ENCODE results near the gene SLX9.

Gene SLX9

GRCh38 chr21:44947930-44948331 is 8.1 kb downstream of the SLX9 start:
- DNase-seq (ENCODE audit: low read depth in 2 of 2) = no peak

- DNase-seq (ENCODE audit: low read depth in 2 of 2) = no peak
Observed at GRCh38 chr21:44948426-44949120, 8.7 kb downstream of the SLX9 start.

GRCh38 chr21:44949161-44949778 is 9.4 kb downstream of the SLX9 start:
- no peak for DNase-seq (ENCODE audit: low read depth in 2 of 2)

- peak; percentile 77 for DNase-seq (ENCODE audit: low read depth in 2 of 2)
Observed at GRCh38 chr21:44949779-44950198, 10.0 kb downstream of the SLX9 start.

- no peak for DNase-seq (ENCODE audit: low read depth in 2 of 2)
Observed at GRCh38 chr21:44950351-44950750, 10.5 kb downstream of the SLX9 start.

DNA sequence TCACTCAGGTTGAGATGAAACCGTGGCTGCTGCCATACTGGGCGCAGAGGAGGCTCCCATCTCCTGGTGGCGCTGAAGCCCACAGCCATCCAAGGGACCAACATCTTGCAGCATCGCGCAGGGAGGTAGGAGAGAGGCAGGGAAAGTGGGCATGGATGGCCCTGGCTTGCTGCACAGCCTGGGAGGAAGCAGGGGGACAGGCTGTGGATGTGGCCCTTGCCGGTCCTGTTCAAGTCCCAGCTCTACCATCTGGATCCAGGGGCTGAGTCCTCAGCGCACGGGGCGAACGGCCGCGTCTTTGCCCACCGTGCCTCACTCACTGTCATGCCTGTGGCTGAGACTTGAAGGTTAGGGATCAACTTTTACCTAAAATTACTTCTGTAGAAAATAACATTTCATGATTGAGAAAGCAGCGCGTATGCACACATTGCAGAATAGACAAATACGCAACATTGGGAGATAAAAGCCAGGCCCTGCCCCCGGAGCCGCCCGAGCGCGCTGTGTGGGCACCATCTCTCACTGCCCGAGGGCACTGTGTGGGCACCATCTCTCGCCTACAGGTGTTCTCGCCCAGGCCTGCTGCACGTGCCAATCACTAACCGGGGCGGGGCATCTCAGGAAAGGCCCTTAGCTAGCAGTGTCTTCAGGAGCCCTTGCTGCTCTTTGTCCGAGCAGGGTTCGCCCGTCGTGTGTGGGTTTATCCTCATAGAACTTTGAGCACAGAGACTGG is 11.5 kb downstream of the SLX9 start:
- DNase-seq (ENCODE audit: low read depth in 2 of 2) = no peak

DNA sequence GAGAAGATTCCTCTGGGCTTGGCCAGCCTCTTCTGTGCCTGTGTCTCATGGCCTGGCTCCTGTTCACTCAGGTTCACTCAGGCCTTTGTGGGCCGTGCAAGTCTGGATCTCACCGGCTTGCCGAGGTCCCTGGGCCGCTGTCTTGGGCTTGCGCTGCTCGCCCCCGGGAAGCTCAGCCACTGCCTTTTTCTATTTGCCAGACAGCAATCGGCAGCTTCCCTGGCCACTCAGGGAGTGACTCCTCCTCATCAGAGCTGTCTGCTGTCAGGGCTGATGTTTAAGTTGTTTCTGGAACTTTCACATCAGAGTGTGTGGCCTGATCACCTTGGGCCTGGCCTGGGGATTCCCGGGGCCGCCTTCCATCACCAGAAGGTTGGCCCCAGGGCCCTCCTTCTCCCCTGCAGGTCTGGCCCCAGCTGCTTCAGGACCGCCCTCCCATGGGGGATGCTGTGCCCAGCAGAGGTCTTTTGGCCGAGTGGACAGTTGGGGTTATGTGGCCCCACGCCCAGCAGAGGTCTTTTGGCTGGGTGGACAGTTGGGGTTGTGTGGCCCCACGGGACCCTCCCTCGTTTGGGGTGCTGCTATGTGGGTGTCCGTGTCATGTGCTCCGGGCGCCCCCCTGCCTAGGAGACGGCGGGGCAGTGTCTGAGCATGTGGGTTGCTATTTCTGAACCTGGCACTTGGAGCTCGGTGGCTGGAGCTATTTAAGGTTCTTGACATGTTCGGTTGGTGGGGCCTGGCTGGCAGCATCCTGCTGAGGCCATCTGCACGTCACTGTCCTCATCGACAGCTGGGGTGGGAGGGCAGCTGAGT is 12.5 kb downstream of the SLX9 start:
- no peak for DNase-seq (ENCODE audit: low read depth in 2 of 2)

GRCh38 chr21:44952929-44953627 is 13.2 kb downstream of the SLX9 start:
- DNase-seq (ENCODE audit: low read depth in 2 of 2) = no peak

DNA sequence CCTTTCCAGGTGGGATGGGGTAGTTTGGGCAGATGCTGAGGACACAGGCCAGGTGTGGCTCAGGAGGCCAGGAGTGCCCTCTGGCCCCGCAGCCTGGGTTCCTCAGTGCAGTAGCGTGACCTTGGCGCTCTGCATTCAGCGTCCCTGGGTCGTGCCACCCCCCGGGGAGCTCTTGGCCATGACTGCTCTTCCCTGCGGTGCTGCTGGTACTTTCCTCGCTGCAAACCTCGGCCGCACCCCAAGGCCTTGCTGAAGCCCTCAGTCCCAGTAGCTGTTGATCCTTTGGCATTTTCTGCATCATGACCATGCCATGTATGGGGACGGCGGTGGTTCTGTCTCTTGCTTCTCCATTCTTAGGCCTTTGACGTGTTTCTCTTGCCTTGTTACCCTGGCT is 13.8 kb downstream of the SLX9 start:
- no peak for DNase-seq (ENCODE audit: low read depth in 2 of 2)

DNA sequence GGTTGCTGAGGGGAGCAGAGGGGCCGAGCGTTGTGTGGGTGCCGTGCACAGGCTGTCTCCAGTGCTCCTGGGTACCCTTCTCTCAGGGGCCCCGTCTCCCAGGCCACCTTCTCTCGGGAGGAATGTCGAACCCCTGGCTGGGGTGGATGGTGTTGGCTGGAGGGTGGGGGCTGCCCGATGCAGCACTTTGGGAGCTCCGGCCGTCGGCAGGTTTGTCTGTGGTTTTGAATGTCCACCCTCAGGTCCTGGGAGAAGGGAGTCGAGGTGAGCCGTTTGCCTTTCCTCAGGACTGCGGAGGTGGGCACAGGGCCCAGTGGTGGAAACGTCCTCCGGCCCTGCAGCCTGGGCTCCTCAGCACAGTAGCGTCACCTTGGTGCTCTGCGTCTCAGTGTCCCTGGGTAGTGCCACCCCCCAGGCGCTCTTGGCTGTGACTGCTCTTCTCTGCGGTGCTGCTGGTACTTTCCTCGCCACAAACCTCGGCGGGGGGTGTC is 14.5 kb downstream of the SLX9 start:
- no peak for DNase-seq (ENCODE audit: low read depth in 2 of 2)

- no peak for DNase-seq (ENCODE audit: low read depth in 2 of 2)
Observed at GRCh38 chr21:44955141-44955797, 15.4 kb downstream of the SLX9 start.

DNA sequence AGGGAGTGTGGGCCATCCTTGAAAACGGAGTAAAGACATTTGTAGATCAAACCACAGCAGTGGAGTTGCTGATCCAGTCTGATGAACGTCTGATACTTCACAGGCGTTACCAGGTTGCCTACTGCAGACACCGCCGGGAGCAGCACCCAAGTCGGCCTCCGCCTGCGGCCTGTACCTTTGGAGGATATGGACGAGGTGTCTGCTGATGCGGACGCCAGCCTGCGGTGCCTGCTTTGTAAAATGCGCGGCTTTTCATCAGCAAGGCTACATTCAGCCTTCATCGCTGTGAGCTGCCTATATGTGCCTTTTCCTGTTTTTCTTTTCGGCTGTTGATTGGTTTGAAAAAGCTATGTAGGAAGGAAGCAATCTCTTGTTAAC is 16.0 kb downstream of the SLX9 start:
- no peak for DNase-seq (ENCODE audit: low read depth in 2 of 2)

DNA sequence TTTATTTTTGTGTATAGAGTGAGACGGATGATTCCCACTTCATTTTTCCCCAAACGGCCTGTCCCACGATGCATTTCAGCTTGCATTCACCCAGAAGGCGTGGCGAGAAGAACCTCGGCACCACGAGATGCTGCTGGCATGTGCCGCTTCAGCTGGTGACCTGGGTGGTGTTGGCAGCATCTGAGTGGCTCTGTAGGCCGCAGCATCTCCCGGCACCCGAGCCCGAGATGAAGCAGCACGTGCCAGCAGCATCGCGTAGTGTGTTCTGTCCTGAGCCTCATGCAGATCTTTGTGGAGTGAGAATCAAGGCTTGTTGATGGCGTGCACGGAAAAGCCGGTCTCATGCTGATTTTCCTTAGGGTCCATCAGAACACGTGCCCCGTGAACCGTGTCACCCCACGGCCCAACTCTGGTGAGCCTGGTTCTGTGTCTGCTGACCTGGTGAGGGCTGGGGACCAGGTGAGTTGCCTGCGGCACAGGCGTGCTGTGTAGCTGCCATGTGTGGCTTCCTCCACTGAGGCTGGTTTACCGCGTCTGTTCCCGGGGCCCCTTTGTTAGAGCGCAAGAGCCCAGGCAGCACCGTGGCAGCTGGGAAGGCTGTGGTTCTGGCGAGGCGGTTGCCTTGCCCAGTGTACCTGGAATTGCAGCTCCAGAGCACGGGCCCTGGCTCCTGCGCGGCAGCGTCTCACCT is 16.7 kb downstream of the SLX9 start:
- no peak for DNase-seq (ENCODE audit: low read depth in 2 of 2)

DNA sequence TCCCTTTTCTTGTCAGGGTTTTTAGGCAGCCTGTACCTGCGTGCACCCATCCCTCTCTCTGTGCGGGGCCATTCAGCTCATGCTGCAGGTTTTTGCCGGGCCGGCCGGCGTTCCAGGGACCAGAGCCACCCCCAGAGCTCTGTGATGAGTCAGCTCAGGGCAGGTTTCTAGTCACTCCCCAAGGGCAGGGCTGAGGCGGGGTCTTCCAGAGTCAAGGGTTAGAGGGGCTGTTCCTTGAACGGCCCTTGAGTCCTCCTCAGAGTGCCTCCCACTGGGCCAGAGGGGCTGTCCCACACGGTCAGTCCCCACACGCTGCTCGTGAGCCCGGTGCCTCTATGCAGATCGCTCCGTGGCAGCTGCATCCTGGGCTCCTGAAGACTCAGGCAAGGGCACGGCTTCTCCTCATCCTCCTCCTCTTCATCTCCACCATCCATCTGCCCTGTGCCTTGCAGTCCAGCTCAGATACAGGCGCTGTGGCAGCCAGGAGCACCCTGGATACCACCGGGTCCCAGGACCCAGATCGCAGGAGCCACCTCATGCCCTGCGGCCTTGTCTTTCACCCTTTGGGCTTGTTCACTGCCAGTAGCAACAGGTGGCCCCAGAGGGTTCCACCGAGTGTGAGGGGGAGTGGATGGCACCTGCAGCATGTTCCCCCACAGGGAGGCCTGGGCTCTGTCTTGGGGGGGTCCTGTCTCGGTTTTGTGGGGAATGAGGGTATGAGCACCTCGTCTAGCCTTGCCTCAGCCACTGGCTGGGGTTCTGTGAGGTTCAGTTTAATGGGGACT is 17.4 kb downstream of the SLX9 start:
- DNase-seq (ENCODE audit: low read depth in 2 of 2) = no peak

DNA sequence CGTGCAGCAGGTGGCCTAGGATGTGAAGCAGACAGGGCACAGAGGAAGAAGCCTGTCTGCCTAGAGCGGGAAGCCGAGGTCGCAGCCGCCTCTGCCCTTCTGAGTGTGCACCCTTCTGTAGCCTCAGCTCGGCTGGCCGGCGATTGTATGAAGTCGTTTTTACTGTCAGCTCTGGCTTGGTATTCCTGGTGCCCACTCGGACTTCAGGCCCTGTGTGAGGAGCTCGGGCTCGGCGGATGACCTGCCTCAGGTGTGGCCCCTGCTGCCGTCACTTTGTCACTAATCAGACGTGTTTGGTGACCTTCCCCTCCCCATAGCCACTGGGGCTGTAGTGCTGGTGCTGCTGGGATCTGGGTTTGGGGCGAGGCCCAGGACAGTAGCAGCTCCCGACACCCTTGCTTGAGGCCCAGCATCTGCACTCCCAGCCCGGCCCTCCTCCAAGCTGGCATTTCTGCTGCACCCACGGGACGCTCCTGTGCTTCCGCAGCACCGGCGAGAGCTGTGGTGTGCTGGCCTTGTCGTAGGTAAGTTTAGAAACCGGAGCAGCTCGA is 18.1 kb downstream of the SLX9 start:
- no peak for DNase-seq (ENCODE audit: low read depth in 2 of 2)

DNA sequence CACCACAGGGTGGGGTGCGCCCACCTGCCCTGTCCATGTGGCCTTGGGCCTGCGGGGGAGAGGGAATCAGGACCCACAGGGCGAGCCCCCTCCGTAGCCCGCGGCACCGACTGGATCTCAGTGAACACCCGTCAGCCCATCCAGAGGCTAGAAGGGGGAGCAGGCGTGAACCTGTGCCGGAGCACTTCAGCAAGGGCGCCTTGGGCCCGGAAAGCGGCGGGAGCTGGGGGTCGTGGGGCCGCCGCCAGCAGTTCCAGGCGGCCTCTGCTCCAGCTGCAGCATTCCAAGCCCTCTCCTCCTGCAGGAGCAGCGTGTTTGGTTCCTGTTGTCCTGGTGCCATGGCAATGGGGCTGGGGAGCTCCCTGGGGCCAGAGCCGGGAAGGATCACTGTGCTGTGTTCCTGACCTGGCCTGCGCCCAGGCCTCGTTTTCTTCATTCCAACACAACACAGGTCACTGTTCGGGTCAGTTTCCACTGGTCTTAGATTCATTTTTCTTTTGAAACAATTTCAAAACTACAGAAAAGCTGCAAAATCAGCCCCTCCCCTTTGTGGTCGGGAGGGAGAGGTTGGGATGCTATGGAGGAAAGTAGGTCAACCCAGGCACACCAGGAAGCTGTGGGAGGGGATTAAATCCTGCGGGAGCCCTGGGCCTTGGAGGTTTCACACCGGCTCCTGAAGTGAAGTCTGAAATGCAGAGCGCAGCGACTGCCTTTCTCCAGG is 18.8 kb downstream of the SLX9 start:
- DNase-seq (ENCODE audit: low read depth in 2 of 2) = no peak

DNA sequence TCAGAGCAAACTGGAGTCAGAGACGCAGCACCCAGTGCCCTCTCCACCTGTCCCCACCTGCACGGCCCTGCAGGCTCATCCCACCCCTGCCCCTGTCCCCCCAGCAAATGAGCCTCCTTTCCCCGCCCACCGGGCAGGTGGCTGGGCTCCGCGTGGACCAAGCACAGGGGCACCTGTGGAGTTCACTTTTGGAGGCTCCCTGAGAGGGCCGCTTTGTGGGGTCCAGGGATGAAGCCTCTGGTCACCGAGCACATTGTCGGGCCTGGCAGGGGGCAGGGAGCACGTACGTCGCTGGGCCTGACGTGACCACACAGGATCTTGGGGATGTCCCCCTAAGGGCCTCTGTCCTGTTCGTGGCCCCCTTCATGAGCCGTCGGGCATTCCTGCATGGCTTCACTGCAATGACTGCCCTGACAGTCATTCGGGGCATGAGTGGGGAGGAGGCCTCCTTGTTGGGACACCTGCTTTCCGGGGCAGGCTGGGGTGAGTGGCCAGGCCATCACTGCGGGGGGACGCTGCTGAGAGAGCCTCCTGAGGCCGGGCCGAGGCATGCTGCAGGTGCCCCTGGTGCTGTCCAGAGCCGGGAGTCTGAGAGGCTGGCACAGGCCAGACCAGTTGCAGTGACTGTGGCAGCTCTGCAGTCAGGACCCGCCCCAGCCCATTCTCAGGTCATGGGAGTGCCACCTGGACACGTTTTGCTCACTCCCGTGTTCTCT is 19.7 kb downstream of the SLX9 start:
- no peak for DNase-seq (ENCODE audit: low read depth in 2 of 2)
